Kidney epithelial cell (primary cell): ENCODE measurements around the gene SUPT4H1. TPM values are rescaled to one million over a fixed set of nuclear protein-coding genes. Genes with fewer than 3 reads are reported as not detected.

ENCODE experiments used
- DNase-seq: peaks from one replicate; pipeline ENCODE4 v3.0.0-alpha.2; 2010; ENCODE audit warnings: low read depth
- H3K27me3 ChIP-seq: 2 replicates; pipeline ENCODE4 v1.6.0; 2011; ENCODE audit warnings: low read length; ENCODE audit not compliant: control insufficient read depth, insufficient read depth
- H3K36me3 ChIP-seq: 2 replicates; pipeline ENCODE4 v1.5.1; 2011; ENCODE audit warnings: low read length; ENCODE audit not compliant: control insufficient read depth, insufficient read depth
- H3K4me3 ChIP-seq: 2 replicates; pipeline ENCODE4 v1.5.1; 2011; ENCODE audit warnings: low read depth, mild to moderate bottlenecking, control low read depth, low read length
- CTCF ChIP-seq: IDR thresholded peaks from 2 replicates; pipeline ENCODE4 v1.5.1; 2011; ENCODE audit warnings: mild to moderate bottlenecking, moderate library complexity, low read length, control low read depth, inconsistent platforms; ENCODE audit not compliant: insufficient read depth, poor library complexity, severe bottlenecking
- total RNA-seq: library from RNA; depleted of rRNA; stranded (reverse); fragments of >200 nt; gene quantifications from 2 replicates; pipeline ENCODE4 v1.2.3, GENCODE V29; 2015

The SUPT4H1 gene
- total RNA-seq, 1 donor from 2014 or later = 52.0 TPM

DNA sequence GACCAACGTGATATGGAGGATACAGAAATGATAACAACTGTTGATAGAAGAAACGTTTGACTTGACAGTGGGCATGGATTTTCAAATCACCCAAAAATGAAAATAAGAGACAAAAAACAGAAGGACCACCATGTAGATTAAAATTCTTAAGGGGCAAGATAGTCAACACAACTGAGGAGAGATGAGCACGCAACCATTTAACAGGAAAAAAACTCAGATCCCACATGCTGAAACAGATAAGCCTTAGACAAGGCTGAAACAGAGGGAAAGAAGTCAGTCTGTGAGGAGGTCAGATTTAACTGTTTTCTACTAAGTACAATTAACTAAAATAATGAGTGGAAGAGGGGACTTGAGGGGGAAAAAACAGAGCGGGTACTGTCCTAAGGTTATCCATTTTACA is 44.2 kb upstream of the SUPT4H1 start:
- no peak for DNase-seq
- no peak overlapping the region for H3K4me3 ChIP-seq
- no peaks in the 10 kb centered on the region for H3K27me3 ChIP-seq
- TF ChIP-seq CTCF = no peak
- H3K36me3 ChIP-seq = no peaks in the 10 kb centered on the region

- DNase-seq = no peak
- Histone ChIP-seq H3K27me3 (no peaks in the 10 kb centered on the region), H3K4me3 (no peak overlapping the region), H3K36me3 (no peaks in the 10 kb centered on the region)
- TF ChIP-seq CTCF = no peak
These were observed 42.7 kb upstream of the SUPT4H1 start for GRCh38 chr17:58394534-58395223.

GRCh38 chr17:58391302-58391984 is 39.4 kb upstream of the SUPT4H1 start:
- Histone ChIP-seq H3K27me3 (no peaks in the 10 kb centered on the region), H3K36me3 (no peaks in the 10 kb centered on the region), H3K4me3 (no peak overlapping the region)
- peak; percentile 84 for DNase-seq
- TF ChIP-seq CTCF = no peak

DNA sequence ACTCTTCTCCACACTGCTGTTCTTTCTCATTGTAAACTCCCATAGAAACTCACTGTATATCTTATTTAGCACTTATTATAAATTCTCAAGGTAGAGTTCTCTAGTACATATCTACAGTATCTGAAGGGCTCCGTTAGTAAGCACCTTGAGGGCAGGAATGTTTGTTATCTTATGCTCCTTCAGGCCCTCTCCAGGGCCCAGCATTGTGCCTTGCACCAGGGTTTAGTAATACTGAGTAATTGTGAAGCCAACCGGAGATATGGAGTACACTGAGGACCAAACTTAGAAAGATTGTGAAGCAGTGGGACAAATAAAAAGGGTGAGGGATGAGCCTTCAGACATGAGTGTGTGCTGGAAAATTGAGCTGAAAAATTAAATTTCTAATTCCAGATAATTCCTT is 38.9 kb upstream of the SUPT4H1 start:
- DNase-seq = no peak
- Histone ChIP-seq H3K4me3 (no peak overlapping the region), H3K36me3 (no peaks in the 10 kb centered on the region), H3K27me3 (no peaks in the 10 kb centered on the region)
- TF ChIP-seq CTCF = no peak

DNA sequence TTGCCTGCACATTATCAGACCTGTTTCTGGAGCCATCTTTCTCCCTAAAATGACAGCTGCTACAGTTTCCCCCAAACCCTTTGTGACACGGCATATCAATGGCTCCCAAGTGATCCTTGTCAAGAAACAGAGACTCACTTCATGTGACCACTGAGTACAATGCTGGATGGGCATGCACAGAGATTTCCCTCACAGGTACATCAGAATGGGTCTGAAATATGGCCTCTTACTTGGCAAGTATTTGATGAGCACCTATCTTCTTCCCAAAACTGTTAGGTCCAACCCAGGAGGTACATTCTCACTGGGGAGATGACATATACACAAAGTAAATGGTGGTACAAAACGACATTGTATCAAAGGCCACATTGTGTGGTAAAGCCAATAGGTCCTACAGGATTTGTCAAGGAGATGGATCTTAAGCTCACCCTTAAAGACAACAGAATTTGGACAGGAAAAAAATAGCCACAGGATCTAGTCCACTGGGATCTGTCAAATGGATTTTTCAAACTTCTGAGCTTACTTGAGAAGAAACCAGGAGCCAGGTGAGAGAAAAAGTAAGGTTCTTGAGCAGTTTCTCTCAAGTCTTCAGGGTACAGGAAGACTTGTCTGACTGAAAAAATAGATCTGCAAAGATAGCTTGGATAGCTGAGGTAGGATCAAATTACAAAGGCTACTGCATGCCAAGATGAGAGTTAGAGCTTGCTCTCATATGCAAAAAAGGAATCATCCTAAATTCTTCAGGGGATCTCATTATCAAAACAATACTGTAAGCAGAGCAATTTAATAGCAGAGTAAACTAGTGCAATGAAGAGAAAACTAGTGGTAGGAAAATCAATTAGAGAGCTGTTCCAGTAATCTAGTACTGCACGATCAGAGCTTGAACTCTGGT is 36.5 kb upstream of the SUPT4H1 start:
- Histone ChIP-seq H3K27me3 (no peaks in the 10 kb centered on the region), H3K36me3 (no peaks in the 10 kb centered on the region), H3K4me3 (no peak overlapping the region)
- TF ChIP-seq CTCF = no peak
- no peak for DNase-seq
